Activated T-helper 1 cell treated with anti-CD3 and anti-CD28 coated beads, Interleukin-12 subunit alpha, Interleukin-12 subunit beta, Interleukin-2, Interleukin-4 antibody, amounts not matched to agents 30 ng/mL and 10 ng/mL and 1 ng/mL, durations not matched to agents 14 hours and 24 hours and 36 hours (primary cell): ENCODE results near the gene PTK6. TPM values are rescaled to one million over a fixed set of nuclear protein-coding genes. Genes with fewer than 3 reads are reported as not detected.

Experiments used
- total RNA-seq: library from RNA; stranded (reverse); gene quantifications from 2 replicates; pipeline ENCODE4 v1.2.3, GENCODE V29; 2022

PTK6 gene
- total RNA-seq, 1 donor from 2014 or later, result 0.16 TPM

Other genes with a start within 250 kb of the PTK6 start
- gene COL20A1, start 244.2 kb downstream of the PTK6 start, total RNA-seq, result not detected in 2 replicates
- gene CHRNA4, start 176.0 kb downstream of the PTK6 start, total RNA-seq, result not detected in 2 replicates
- gene KCNQ2, start 64.7 kb downstream of the PTK6 start, total RNA-seq, result not detected in 2 replicates
- 0.80 and 1.1 TPM in 2 replicates for gene EEF1A2, start 38.3 kb downstream of the PTK6 start, total RNA-seq
- 117 and 122 TPM in 2 replicates for gene PPDPF, start 16.6 kb downstream of the PTK6 start, total RNA-seq
- gene SRMS, start 10.4 kb upstream of the PTK6 start, total RNA-seq, result not detected in 2 replicates
- 0.15 and 0.26 TPM in 2 replicates for gene FNDC11, start 16.8 kb upstream of the PTK6 start, total RNA-seq
- 17.9 and 18.9 TPM in 2 replicates for gene HELZ2, start 36.9 kb upstream of the PTK6 start, total RNA-seq
- 13.4 and 13.7 TPM in 2 replicates for gene GMEB2, start 89.7 kb upstream of the PTK6 start, total RNA-seq
- gene STMN3, start 116.0 kb upstream of the PTK6 start, total RNA-seq, result 5.3 and 5.5 TPM in 2 replicates
- 54.4 and 55.5 TPM in 2 replicates for gene RTEL1, start 120.9 kb upstream of the PTK6 start, total RNA-seq
- gene TNFRSF6B, start 159.3 kb upstream of the PTK6 start, total RNA-seq, result not detected in 2 replicates
- 71.8 and 73.5 TPM in 2 replicates for gene ARFRP1, start 170.6 kb upstream of the PTK6 start, total RNA-seq
- 34.5 and 36.7 TPM in 2 replicates for gene ZGPAT, start 170.7 kb upstream of the PTK6 start, total RNA-seq
- 12.1 TPM in 2 replicates for gene LIME1, start 199.3 kb upstream of the PTK6 start, total RNA-seq
- gene SLC2A4RG, start 202.4 kb upstream of the PTK6 start, total RNA-seq, result 34.7 and 38.3 TPM in 2 replicates